OCI-LY3 (cell line): Measurements from ENCODE around the gene SNRPD1.

Experiments used
- CTCF ChIP-seq: fragments of 200-600, 300-600 bp; sonication (generic); IDR thresholded peaks from 2 replicates; pipeline ENCODE4 v1.5.1; 2014; ENCODE audit warnings: antibody characterized with exemption, low read length, low read depth
- EZH2phosphoT487 ChIP-seq: fragments of 200-600 bp; shearing (Covaris generic); IDR thresholded peaks from 2 replicates; pipeline ENCODE4 v1.6.1; 2018; ENCODE audit warnings: antibody characterized with exemption, mixed run types, low read depth

- no peak for TF ChIP-seq CTCF
- TF ChIP-seq EZH2phosphoT487, result no peak
These were observed 7.4 kb upstream of the SNRPD1 start for GRCh38 chr18:21604671-21605070.
